Hepatocyte (in vitro differentiated cells): ENCODE results near the gene PDCD7. TPM values are rescaled to one million over a fixed set of nuclear protein-coding genes. Genes with fewer than 3 reads are reported as not detected.
A peak's percentile ranks its signal among the peaks of the same experiment; 100 is the strongest.

Source experiments
- DNase-seq: peaks from one replicate; pipeline ENCODE4 v3.0.0-alpha.2; 2016; ENCODE audit warnings: low spot score
- H2AFZ ChIP-seq: fragments of 200-600 bp; sonication (generic); 2 replicates; pipeline ENCODE4 v1.6.0; 2016; ENCODE audit warnings: antibody characterized with exemption, mild to moderate bottlenecking
- H3K27ac ChIP-seq: fragments of 200-600 bp; sonication (generic); 2 replicates; pipeline ENCODE4 v1.5.1; 2016; ENCODE audit warnings: mild to moderate bottlenecking
- H3K27me3 ChIP-seq: fragments of 200-600 bp; sonication (generic); 2 replicates; pipeline ENCODE4 v1.6.1; 2016
- H3K36me3 ChIP-seq: fragments of 200-600 bp; sonication (generic); replicated peaks from 2 replicates; pipeline ENCODE4 v1.5.1; 2016; ENCODE audit warnings: low read depth; ENCODE audit not compliant: insufficient read depth
- H3K4me1 ChIP-seq: fragments of 200-600 bp; sonication (generic); 2 replicates; pipeline ENCODE4 v1.5.1; 2016; ENCODE audit warnings: mild to moderate bottlenecking, moderate library complexity; ENCODE audit not compliant: insufficient read depth
- H3K4me2 ChIP-seq: fragments of 200-600 bp; sonication (generic); 2 replicates; pipeline ENCODE4 v1.6.0; 2016
- H3K4me3 ChIP-seq: fragments of 200-600 bp; sonication (generic); 2 replicates; pipeline ENCODE4 v1.5.1; 2016; ENCODE audit warnings: mild to moderate bottlenecking
- H3K79me2 ChIP-seq: fragments of 200-600 bp; sonication (generic); 2 replicates; pipeline ENCODE4 v1.6.0; 2017; ENCODE audit warnings: mild to moderate bottlenecking
- H3K9me2 ChIP-seq: fragments of 200-600 bp; sonication (generic); replicated peaks from 2 replicates; pipeline ENCODE4 v1.6.0; 2017; ENCODE audit warnings: mild to moderate bottlenecking; ENCODE audit not compliant: insufficient read depth
- H3K9me3 ChIP-seq: fragments of 200-600 bp; sonication (generic); 2 replicates; pipeline ENCODE4 v1.5.1; 2016; ENCODE audit warnings: low read depth, mild to moderate bottlenecking
- H4K20me1 ChIP-seq: fragments of 200-600 bp; sonication (generic); 2 replicates; pipeline ENCODE4 v1.6.0; 2016; ENCODE audit warnings: mild to moderate bottlenecking; ENCODE audit not compliant: insufficient read depth, poor library complexity, severe bottlenecking
- EZH2 ChIP-seq: fragments of 200-600 bp; sonication (generic); IDR thresholded peaks from 2 replicates; pipeline ENCODE4 v1.6.1; 2016; ENCODE audit warnings: antibody characterized with exemption, mild to moderate bottlenecking, borderline replicate concordance
- EZH2phosphoT487 ChIP-seq: fragments of 200-600 bp; sonication (generic); IDR thresholded peaks from one replicate; pipeline ENCODE4 v1.6.1; 2018; ENCODE audit warnings: antibody characterized with exemption, mild to moderate bottlenecking, low read depth, moderate library complexity; ENCODE audit not compliant: unreplicated experiment, severe bottlenecking
- WGBS: methylation state at CpG from one replicate; pipeline ENCODE4 v1.1.6; 2016; ENCODE audit warnings: low lambda C conversion rate; ENCODE audit errors: missing lambda C conversion rate; 5-methylcytosine and 5-hydroxymethylcytosine counted together
- polyA plus RNA-seq: library from polyadenylated mRNA; unstranded; fragments of >200 nt; fragmentation: Nextera tagmentation; extraction: Ambion mirVana; gene quantifications from 2 replicates; pipeline ENCODE4 v1.2.1, GENCODE V29; 2016
- total RNA-seq: library from RNA; depleted of rRNA; stranded (reverse); fragments of >200 nt; gene quantifications from 2 replicates; pipeline ENCODE4 v1.2.3, GENCODE V29; 2014
- TF ChIP-seq, protein P1 (sequence below): fragments of 200-600 bp; sonication (generic); IDR thresholded peaks from 2 replicates; pipeline ENCODE4 v1.5.1; 2016; ENCODE audit warnings: antibody characterized with exemption, mild to moderate bottlenecking; ENCODE audit not compliant: poor library complexity

PDCD7 gene
- total and polyA plus RNA-seq, 2 experiments from 2014 or later: 13.6 to 15.2 TPM

DNA sequence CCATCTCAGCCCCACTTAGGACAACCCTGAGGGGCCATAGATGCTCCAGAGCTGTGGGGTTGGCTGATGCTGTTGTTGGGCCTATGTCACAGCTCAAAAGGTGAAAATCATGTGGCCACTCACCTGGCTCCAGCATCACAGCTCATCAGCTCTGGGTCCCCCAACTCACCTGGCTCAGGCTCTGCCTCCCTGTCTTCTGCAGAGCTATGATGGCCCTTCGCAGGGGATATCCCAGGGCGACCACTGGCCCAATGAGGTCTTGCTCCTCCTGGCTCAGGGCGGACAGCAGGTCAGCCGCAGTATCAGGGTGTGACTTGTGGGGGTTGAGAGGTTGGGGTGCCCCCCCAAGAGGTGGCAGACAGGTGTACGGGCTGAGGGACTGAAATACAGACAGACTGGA is 34.3 kb downstream of the PDCD7 start:
- TF ChIP-seq EZH2 (no peak), EZH2phosphoT487 (no peak)
- TF ChIP-seq, protein P1, sequence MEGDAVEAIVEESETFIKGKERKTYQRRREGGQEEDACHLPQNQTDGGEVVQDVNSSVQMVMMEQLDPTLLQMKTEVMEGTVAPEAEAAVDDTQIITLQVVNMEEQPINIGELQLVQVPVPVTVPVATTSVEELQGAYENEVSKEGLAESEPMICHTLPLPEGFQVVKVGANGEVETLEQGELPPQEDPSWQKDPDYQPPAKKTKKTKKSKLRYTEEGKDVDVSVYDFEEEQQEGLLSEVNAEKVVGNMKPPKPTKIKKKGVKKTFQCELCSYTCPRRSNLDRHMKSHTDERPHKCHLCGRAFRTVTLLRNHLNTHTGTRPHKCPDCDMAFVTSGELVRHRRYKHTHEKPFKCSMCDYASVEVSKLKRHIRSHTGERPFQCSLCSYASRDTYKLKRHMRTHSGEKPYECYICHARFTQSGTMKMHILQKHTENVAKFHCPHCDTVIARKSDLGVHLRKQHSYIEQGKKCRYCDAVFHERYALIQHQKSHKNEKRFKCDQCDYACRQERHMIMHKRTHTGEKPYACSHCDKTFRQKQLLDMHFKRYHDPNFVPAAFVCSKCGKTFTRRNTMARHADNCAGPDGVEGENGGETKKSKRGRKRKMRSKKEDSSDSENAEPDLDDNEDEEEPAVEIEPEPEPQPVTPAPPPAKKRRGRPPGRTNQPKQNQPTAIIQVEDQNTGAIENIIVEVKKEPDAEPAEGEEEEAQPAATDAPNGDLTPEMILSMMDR: no peak
- no peaks in the 10 kb centered on the region for H3K9me2 ChIP-seq
- H2AFZ ChIP-seq: no peak overlapping the region
- no peak overlapping the region for H3K4me2 ChIP-seq
- no peak overlapping the region for H3K4me3 ChIP-seq
- no peaks in the 10 kb centered on the region for H3K27me3 ChIP-seq
- no peak overlapping the region for H3K27ac ChIP-seq
- H3K36me3 ChIP-seq: no peaks in the 10 kb centered on the region
- peaks cover 14% of the 10 kb centered on the region for H3K4me1 ChIP-seq
- H3K9me3 ChIP-seq: no peaks in the 10 kb centered on the region
- DNase-seq: no peak
- H3K79me2 ChIP-seq: no peaks in the 10 kb centered on the region
- WGBS: 98% methylated on average over 5 of the region's 5 CpGs
- H4K20me1 ChIP-seq: no peaks in the 10 kb centered on the region

DNA sequence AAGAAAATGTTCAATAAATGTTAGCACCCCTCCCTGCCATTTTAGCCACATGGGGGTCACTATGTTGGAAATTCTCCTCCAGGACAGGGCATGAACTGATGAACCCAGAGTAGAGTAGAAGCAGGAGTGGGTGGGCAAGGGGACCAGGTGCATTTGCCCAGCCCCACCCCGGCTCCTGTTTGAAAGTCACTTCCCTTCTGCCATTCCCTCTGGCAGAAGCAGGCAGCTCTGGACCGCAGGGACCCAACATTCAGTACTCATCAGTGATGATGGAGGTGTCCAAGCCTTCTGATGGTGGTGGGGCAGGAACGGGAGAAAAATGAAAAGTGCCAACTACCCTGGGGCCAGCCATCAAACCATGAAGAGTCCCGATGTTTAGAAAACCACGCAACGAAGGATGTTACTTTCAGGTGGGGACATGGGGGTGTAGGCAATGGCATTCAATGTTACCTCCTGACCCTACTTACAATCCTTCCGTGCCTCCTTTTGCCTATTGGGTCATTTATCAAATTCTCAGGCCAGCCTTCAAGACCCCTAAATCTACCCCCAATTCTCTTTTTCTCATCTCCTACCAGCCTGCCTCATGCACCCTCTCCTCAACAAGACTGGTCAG is 35.9 kb downstream of the PDCD7 start:
- no peak overlapping the region for H3K27ac ChIP-seq
- H3K4me3 ChIP-seq: no peak overlapping the region
- no peaks in the 10 kb centered on the region for H3K36me3 ChIP-seq

DNA sequence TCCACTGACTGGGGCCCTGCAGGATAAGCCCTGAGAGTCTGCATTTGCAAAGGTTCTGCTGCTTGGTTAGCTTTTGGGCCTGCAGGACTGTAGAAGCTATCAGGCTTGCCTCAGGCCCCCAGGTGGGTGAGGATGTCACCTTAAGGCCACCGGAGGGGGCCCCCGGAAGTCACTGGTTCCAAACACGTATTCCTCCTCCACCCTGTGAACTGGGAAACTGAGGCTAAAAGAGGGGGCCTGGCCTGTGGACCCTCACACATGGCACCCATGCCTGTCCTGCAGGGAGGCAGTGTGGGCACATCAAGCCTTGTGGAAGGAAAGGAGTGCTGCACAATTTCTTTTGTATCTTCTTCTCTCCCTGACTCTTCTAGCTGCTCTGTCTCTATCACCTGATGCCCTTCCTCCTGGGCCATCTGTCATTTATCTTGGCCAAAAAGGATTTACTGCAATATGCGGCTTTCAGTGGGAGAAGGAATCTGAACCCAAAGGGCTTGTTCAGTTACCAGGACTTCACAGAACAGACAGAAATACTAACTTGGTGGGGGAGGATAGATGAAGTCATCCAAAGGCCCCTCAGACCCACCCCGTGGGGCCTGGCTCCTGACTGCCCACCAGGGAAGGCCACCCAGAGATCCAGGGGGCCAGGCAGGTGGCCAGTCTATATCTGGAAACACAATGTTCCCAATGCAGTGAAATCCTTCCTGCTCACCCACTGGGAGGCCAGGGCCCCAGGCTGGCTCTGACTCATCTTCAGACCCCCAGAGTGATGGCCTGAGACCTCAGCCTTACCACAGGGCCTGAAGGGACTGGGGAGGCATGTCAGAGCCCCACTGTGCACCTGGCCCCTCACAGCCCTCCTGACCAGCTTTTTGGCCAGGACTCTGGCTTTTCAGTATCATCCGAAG is 36.9 kb downstream of the PDCD7 start:
- WGBS: 90% methylated on average over 6 of the region's 6 CpGs
- peaks cover 18% of the 10 kb centered on the region for H3K4me1 ChIP-seq
- no peaks in the 10 kb centered on the region for H3K27me3 ChIP-seq
- H4K20me1 ChIP-seq: no peaks in the 10 kb centered on the region
- no peak for DNase-seq
- TF ChIP-seq, protein P1: no peak
- TF ChIP-seq EZH2 (no peak), EZH2phosphoT487 (no peak)
- no peaks in the 10 kb centered on the region for H3K36me3 ChIP-seq
- H3K4me2 ChIP-seq: no peak overlapping the region
- no peak overlapping the region for H2AFZ ChIP-seq
- no peak overlapping the region for H3K4me3 ChIP-seq
- H3K9me2 ChIP-seq: no peaks in the 10 kb centered on the region
- H3K79me2 ChIP-seq: no peaks in the 10 kb centered on the region
- H3K9me3 ChIP-seq: no peaks in the 10 kb centered on the region
- H3K27ac ChIP-seq: peak overlapping the region; percentile 45

More for the DNA sequence above, 35.9 kb downstream of the PDCD7 start:
- H3K9me2 ChIP-seq: no peaks in the 10 kb centered on the region
- H3K4me1 ChIP-seq: peaks cover 14% of the 10 kb centered on the region
- H3K79me2 ChIP-seq: no peaks in the 10 kb centered on the region
- no peaks in the 10 kb centered on the region for H3K9me3 ChIP-seq
- no peak for DNase-seq
- TF ChIP-seq EZH2 (no peak), EZH2phosphoT487 (no peak)
- TF ChIP-seq, protein P1: no peak
- H2AFZ ChIP-seq: no peak overlapping the region
- H3K4me2 ChIP-seq: no peak overlapping the region
- no peaks in the 10 kb centered on the region for H3K27me3 ChIP-seq
- H4K20me1 ChIP-seq: no peaks in the 10 kb centered on the region
- 96% methylated on average over 7 of the region's 7 CpGs for whole genome bisulfite sequencing
